GM19328 (cell line): ENCODE results near the gene RIMBP2.

Experiments used
- ATAC-seq: cut with Tn5 transposase; IDR thresholded peaks from one replicate; pipeline ENCODE4 v1.9.1; 2021; ENCODE audit warnings: mild to moderate bottlenecking, moderate library complexity; ENCODE audit not compliant: unreplicated experiment

The RIMBP2 gene

GRCh38 chr12:130521375-130522124 lies 194.5 kb downstream of the RIMBP2 start:
- ATAC-seq: no peak

GRCh38 chr12:130520784-130521183 lies 195.3 kb downstream of the RIMBP2 start:
- ATAC-seq: no peak

DNA sequence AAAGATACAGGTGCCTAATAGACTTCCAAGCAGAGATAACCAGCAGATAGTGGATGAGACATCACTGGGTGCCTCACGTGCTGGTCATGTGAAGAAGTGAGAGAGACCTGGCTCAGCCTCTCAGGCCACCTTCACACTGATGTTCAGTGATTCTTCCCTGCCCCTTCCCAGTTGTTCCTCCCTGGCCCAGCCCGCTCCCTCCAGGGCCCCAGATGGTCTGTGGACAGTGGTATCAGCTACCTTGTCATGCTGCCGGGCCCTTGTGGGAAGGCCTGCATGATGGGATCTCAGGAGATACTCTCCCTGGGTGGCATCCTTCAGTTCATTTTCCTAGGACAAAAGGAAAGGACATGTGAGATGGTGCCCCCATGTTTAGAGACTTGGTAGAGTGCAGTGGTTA lies 198.5 kb downstream of the RIMBP2 start:
- no peak for ATAC-seq

DNA sequence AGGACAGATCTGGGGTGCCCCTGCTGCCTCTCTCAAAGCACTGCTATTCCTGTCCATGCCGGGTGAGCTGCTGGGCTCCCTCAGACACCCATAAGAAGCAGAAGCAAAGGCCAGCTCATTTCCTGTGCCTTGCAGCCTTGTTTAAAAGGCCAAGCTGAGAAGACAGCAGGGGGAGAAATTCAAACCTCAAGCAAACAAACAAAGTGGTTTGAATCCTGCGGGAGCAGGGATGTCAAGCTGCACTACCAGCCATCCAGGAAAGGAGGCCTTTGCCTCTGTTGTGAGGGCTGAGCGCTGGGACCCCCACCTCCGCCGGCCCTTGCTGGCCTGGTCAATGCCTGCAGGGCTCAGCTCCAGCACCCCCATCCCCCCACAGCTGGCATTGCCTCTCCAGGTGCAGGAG lies 201.9 kb downstream of the RIMBP2 start:
- no peak for ATAC-seq

- no peak for ATAC-seq
Observed at GRCh38 chr12:130513556-130513955, 202.5 kb downstream of the RIMBP2 start.

DNA sequence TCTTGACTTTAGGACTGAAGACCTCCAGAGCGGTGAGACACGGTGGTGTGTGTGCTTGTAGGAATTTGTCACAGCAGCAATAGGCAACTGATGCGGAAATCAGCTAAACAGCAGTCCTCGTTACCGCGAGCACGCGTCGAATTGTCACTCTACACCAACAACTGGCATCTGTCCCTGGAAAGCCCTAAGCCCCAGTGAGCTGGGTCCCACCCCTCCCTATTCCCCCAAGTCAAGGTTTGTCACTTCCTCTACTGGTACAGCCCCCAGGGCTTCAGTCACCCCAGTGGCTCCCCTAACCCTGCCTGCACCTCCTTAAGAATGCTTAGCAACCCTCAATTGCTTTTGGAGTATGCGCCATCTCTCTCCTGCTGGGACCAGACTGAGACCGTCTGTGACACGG lies 204.8 kb downstream of the RIMBP2 start:
- no peak for ATAC-seq

- ATAC-seq: no peak
Observed at GRCh38 chr12:130509454-130509853, 206.6 kb downstream of the RIMBP2 start.

GRCh38 chr12:130508847-130509246 lies 207.3 kb downstream of the RIMBP2 start:
- no peak for ATAC-seq

DNA sequence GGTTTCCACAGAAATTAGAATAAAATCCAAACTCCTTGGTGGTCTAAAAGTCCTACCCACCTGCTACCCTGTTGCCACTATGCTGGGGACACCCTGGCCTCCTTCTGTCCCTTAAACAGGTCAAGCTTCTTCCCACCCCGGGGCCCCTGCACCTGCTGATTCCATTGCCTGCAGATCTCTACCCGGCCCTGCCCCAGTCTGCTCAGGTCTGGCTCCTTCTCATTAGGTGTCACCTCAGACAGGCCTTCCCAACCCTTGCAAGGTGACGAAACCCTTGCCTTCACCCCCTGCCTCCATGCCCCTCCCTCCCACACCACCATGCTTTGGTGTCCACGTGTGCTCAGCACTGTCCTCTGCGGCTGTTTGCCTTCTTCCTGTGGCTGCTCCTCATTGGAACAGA lies 207.8 kb downstream of the RIMBP2 start:
- ATAC-seq: no peak

GRCh38 chr12:130506844-130507243 lies 209.3 kb downstream of the RIMBP2 start:
- ATAC-seq: no peak

GRCh38 chr12:130504840-130505175 lies 211.3 kb downstream of the RIMBP2 start:
- no peak for ATAC-seq

- ATAC-seq: no peak
Observed at GRCh38 chr12:130504110-130504839, 211.8 kb downstream of the RIMBP2 start.

DNA sequence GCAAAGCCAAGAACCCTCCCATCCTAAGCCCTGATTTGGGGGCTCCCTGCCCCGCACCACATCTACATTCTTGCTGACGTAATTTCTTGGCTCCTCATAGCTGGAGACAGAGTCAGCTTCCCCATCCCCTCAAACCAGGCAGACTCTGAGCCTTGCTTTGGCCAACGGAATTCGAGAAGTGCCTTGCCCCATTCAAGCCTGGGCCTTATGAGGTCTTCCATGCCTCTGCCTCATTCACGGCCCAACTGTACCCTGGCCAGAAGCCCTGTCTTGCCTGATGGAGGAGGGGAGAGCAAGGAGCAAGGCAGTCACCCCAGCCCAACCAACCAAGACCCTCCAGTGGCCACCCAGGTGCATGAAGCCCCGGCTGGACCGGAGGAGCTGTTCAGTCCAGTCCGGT lies 214.3 kb downstream of the RIMBP2 start:
- ATAC-seq: no peak

GRCh38 chr12:130500835-130501330 lies 215.2 kb downstream of the RIMBP2 start:
- no peak for ATAC-seq

DNA sequence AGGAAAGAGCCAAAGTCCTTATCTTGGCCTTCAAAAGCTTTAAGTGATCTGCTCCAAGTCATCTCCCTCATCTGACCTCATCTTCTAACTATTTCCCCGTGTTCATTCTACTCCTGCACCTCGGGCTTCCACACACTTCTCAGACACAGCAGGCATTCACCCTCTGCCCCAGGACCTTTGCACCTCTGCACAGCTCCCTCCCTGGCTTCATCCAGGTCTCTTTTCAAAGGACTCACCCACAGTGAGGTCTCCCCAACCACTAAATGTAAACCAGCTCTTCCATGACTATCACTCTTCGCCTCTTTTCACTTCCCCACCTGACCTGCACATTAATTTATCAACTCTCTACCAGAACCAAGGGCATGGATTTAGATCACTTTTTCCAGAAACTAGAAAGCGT lies 216.6 kb downstream of the RIMBP2 start:
- ATAC-seq: no peak

DNA sequence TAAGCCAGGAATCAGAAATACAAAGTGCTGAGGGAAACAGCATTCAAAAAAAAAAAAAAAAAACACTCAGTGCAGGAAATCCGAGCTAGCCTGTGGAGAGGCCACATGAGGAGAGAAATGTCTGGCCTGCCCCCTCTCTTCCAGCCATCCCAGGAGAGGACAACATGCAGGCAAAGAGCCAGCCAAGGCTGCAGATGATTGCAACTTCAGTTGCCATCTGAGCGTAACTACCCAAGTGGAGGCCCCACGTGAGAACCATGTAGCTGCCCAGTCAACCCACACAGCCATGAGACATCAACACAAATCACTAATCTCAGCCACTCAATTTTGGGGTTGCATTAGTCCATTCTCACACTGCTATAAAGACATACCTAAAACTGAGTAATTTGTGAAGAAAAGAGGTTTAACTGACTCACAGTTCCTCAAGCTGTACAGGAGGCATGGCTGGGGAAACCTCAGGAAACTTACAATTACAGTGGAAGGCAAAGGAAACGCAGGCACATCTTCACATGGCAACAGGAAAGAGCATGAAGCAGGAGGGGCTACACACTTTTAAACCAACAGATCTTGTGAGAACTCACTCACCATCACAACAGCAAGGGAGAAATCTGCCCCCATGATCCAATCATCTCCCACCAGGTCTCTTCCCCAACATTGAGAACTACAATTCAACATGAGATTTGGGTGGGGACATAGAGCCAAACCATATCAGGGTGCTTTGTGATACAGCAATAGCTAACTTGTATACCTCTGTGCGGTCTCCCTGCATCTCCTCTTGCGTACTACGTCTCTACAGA lies 217.3 kb downstream of the RIMBP2 start:
- ATAC-seq: no peak

DNA sequence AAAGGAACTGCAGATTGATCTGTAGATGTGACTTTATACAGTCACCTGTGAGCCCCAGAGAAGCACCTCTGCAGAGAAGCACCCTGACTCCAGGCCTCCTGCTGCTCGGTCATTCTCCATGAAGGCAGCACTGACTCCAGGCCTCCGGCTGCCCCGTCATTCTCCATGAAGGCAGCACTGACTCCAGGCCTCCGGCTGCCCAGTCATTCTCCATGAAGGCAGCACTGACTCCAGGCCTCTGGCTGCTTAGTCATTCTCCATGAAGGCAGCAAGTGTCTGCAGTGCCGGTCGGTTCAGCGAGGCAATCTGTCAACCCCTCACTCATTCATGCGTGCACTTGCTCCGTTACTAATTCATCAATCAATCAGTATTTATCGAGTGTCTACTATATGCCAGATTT lies 218.1 kb downstream of the RIMBP2 start:
- no peak for ATAC-seq

DNA sequence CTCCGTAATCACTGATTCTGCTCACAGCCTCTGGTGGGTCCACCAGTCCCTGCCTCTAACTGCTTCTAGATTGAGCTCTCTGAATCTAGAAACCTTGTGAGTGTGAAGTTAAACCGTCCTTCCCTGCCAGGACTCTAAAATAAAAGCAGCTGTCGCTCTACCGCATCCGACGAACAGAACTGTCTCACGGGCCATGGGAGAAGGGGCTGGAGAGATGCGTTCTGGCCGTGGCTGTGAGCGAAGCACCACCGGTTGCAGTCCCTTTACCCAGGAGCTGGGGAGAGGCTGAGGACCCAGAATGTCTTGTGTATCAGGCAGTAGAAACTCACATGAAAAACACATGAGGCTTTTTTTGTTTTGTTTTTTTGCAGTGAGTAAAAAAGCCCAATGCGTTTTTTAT lies 218.8 kb downstream of the RIMBP2 start:
- ATAC-seq: no peak

DNA sequence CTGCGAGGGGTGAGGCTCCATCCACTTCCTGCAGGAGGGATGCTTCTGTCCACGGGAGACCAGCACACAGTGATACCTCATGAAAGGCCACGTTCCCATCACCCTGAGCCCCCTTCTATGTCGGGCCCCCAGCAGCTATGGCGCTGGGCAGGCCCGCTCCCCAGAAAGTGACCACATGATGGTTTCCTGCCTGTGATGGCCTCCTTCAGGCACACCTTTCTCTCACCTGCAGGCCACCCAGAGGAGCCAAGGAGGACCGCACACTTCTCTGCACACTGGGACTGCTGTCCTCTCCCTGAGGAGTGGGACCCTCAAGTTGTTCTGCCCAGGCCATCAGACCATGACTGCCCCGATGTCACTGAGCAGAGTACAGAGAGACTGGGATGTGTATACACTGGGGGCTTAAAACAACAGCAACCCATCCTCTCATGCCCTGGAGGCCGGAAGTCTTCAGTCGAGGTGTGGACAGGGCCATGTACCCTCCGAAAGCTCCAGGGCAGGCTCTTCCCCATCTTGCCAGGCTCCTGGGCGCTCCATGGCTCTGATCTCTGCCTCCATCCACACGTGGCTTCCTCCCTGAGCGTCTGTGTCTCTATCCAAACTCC lies 219.5 kb downstream of the RIMBP2 start:
- no peak for ATAC-seq

- ATAC-seq: no peak
Observed at GRCh38 chr12:130495156-130495555, 220.9 kb downstream of the RIMBP2 start.

GRCh38 chr12:130494736-130495135 lies 221.4 kb downstream of the RIMBP2 start:
- no peak for ATAC-seq
